IMR-90 (cell line): ENCODE data around the gene CIDEC. TPM values are rescaled to one million over a fixed set of nuclear protein-coding genes. Genes with fewer than 3 reads are reported as not detected.

ENCODE experiments used
- ATAC-seq: fragments of 200-7000 bp; cut with Tn5 transposase; 2 replicates; pipeline ENCODE4 v1.9.1; 2020; ENCODE audit warnings: low read depth, mild to moderate bottlenecking, moderate library complexity
- BruUV-seq: library from RNA; stranded (reverse); fragments of 400-500 nt; replicated peaks from 2 replicates; lab custom pipeline; 2021; lab: Mats Ljungman, UMichigan
- CTCF ChIA-PET: fragments of 300-600 bp; formaldehyde crosslinking; extraction: SDS; loops from one replicate; lab custom pipeline; 2021; ENCODE audit warnings: antibody characterized with exemption; lab: Yijun Ruan, JAX
- POLR2A ChIA-PET: fragments of 300-600 bp; sonication (Branson Sonifier 250); formaldehyde crosslinking; loops from one replicate; lab custom pipeline; 2022; ENCODE audit warnings: antibody characterized with exemption; ENCODE audit not compliant: unreplicated experiment; lab: Charles Lee
- DNase-seq: peaks from one replicate; pipeline ENCODE4 v3.0.0; 2013
- H2AFZ ChIP-seq: replicated peaks from 2 replicates; pipeline ENCODE3; 2013; ENCODE audit warnings: low read length, mild to moderate bottlenecking; ENCODE audit not compliant: poor library complexity
- H2AK5ac ChIP-seq: 2 replicates; pipeline ENCODE4 v1.6.1; 2013; ENCODE audit warnings: low read depth, low read length, inconsistent platforms
- H2AK9ac ChIP-seq: replicated peaks from 2 replicates; pipeline ENCODE3; 2013; ENCODE audit warnings: mild to moderate bottlenecking, low read depth, low read length, moderate library complexity; ENCODE audit not compliant: poor library complexity
- H2BK120ac ChIP-seq: 2 replicates; pipeline ENCODE4 v1.6.1; 2013; ENCODE audit warnings: low read depth, low read length, inconsistent platforms
- H2BK15ac ChIP-seq: 3 replicates; pipeline ENCODE4 v1.6.1; 2013; ENCODE audit warnings: low read depth, low read length, inconsistent platforms
- H2BK20ac ChIP-seq: 2 replicates; pipeline ENCODE4 v1.6.1; 2013; ENCODE audit warnings: low read depth, mild to moderate bottlenecking, inconsistent platforms, low read length, moderate library complexity
- H2BK5ac ChIP-seq: 2 replicates; pipeline ENCODE4 v1.6.1; 2013; ENCODE audit warnings: mild to moderate bottlenecking, low read depth, low read length, inconsistent platforms; ENCODE audit not compliant: poor library complexity, severe bottlenecking
- H3K14ac ChIP-seq: replicated peaks from 2 replicates; pipeline ENCODE4 v1.6.1; 2013; ENCODE audit warnings: low read depth, low read length, inconsistent platforms
- H3K18ac ChIP-seq: 2 replicates; pipeline ENCODE4 v1.6.1; 2013; ENCODE audit warnings: low read depth, low read length, control low read depth
- H3K23ac ChIP-seq: 2 replicates; pipeline ENCODE4 v1.6.1; 2013; ENCODE audit warnings: low read depth, low read length, inconsistent platforms
- H3K27ac ChIP-seq: 2 replicates; pipeline ENCODE4 v1.5.1; 2013; ENCODE audit warnings: mild to moderate bottlenecking, control low read depth, low read length; ENCODE audit not compliant: insufficient read depth
- H3K27me3 ChIP-seq: 2 replicates; pipeline ENCODE4 v1.6.1; 2013; ENCODE audit warnings: low read length; ENCODE audit not compliant: control insufficient read depth, insufficient read depth
- H3K36me3 ChIP-seq: 2 replicates; pipeline ENCODE4 v1.6.1; 2013; ENCODE audit warnings: low read length, mixed read lengths; ENCODE audit not compliant: control insufficient read depth, insufficient read depth
- H3K4ac ChIP-seq: 2 replicates; pipeline ENCODE4 v1.6.1; 2013; ENCODE audit warnings: low read depth, low read length, inconsistent platforms
- H3K4me1 ChIP-seq: 2 replicates; pipeline ENCODE4 v1.6.1; 2013; ENCODE audit warnings: low read length, mixed read lengths; ENCODE audit not compliant: control insufficient read depth, insufficient read depth
- H3K4me2 ChIP-seq: 2 replicates; pipeline ENCODE4 v1.6.1; 2013; ENCODE audit warnings: low read depth, mild to moderate bottlenecking, control low read depth, low read length, moderate library complexity
- H3K4me3 ChIP-seq: 2 replicates; pipeline ENCODE4 v1.5.1; 2013; ENCODE audit warnings: low read depth, mild to moderate bottlenecking, control low read depth, low read length, moderate library complexity; ENCODE audit not compliant: insufficient read depth
- H3K56ac ChIP-seq: 2 replicates; pipeline ENCODE4 v1.6.1; 2013; ENCODE audit warnings: low read length, inconsistent platforms; ENCODE audit not compliant: insufficient read depth; ENCODE audit errors: extremely low read depth
- H3K79me1 ChIP-seq, 2 experiments: 2 replicates each; pipeline ENCODE4 v1.6.1; 2013; ENCODE audit warnings: low read length in 2 of 2, inconsistent platforms in 1 of 2, low read depth in 1 of 2
- H3K9ac ChIP-seq: 2 replicates; pipeline ENCODE4 v1.6.1; 2013; ENCODE audit warnings: low read depth, low read length, control low read depth
- H3K9me1 ChIP-seq: 2 replicates; pipeline ENCODE4 v1.6.1; 2013; ENCODE audit warnings: low read length, inconsistent platforms; ENCODE audit not compliant: insufficient read depth
- H3K9me3 ChIP-seq: 2 replicates; pipeline ENCODE4 v1.6.1; 2013; ENCODE audit warnings: low read length; ENCODE audit not compliant: control insufficient read depth, insufficient read depth
- H4K20me1 ChIP-seq: 2 replicates; pipeline ENCODE4 v1.6.1; 2013; ENCODE audit warnings: low read length, inconsistent platforms; ENCODE audit not compliant: insufficient read depth
- H4K5ac ChIP-seq: 2 replicates; pipeline ENCODE4 v1.6.1; 2013; ENCODE audit warnings: mild to moderate bottlenecking, low read depth, low read length, control low read depth
- H4K8ac ChIP-seq, 2 experiments: 2 replicates each; pipeline ENCODE4 v1.6.1; 2013; ENCODE audit warnings: low read depth in 2 of 2, low read length in 2 of 2, control low read depth in 1 of 2, inconsistent platforms in 1 of 2
- H4K91ac ChIP-seq: 2 replicates; pipeline ENCODE4 v1.6.1; 2013; ENCODE audit warnings: low read depth, low read length, inconsistent platforms; ENCODE audit not compliant: insufficient read depth
- MXI1 ChIP-seq: IDR thresholded peaks from 2 replicates; pipeline ENCODE4 v1.6.1; 2012; ENCODE audit warnings: low read depth, mild to moderate bottlenecking, low read length, moderate library complexity, borderline replicate concordance
- WGBS, 2 experiments: methylation state at CpG; one replicate each; pipeline versions ENCODE4 v1.1.5 to v1.1.7; 2013; ENCODE audit warnings: missing lambda C conversion rate in 2 of 2; ENCODE audit not compliant: insufficient read length in 1 of 2; ENCODE audit errors: extremely low coverage in 2 of 2; 5-methylcytosine and 5-hydroxymethylcytosine counted together
- dilution Hi-C: fragments of 300-500 bp; cut with HindIII; formaldehyde crosslinking; loops from one replicate; pipeline ENCODE4 v1.14.3; 2018; ENCODE audit warnings: low sequenced_read_pairs; ENCODE audit not compliant: unreplicated experiment
- in situ Hi-C: fragments of 300-500 bp; cut with MboI; formaldehyde crosslinking; loops from 3 replicates; pipeline ENCODE4 v1.14.3; 2019; ENCODE audit warnings: low sequenced_read_pairs, inconsistent platforms, mixed read lengths
- intact Hi-C: fragments of 100-400 bp; cut with micrococcal nuclease; formaldehyde crosslinking; loops from 2 replicates; pipeline ENCODE4 v1.10.0; 2022
- polyA plus RNA-seq, 3 experiments: library from polyadenylated mRNA; depleted of rRNA; stranded (reverse); fragments of >200 nt; gene quantifications; 2 replicates each; pipeline ENCODE4 v1.2.3, GENCODE V29; 2012; ENCODE audit warnings: low replicate concordance in 1 of 3
- total RNA-seq: library from RNA; depleted of rRNA; stranded (reverse); fragments of >200 nt; gene quantifications from 2 replicates; pipeline ENCODE4 v1.2.3, GENCODE V29; 2012

CIDEC gene
- total and polyA plus RNA-seq, 2 of the 4 experiments (the other 2 are of a cell fraction): 0.09 TPM; not detected in 1

- Histone ChIP-seq H4K8ac (peak overlapping the region; percentile 31 to 65; a peak in 2 of 4 replicates), H2BK15ac (no peak overlapping the region; the same call in 2 of the 3 replicates), H3K79me1 (no peaks in the 10 kb centered on the region), H2AK9ac (no peak overlapping the region), H3K14ac (no peak overlapping the region), H2BK20ac (no peak overlapping the region), H3K36me3 (no peaks in the 10 kb centered on the region), H4K91ac (no peak overlapping the region), H3K27me3 (no peaks in the 10 kb centered on the region; the same call in 1 of the 2 replicates), H3K23ac (no peak overlapping the region), H3K9me3 (no peaks in the 10 kb centered on the region), H3K4ac (no peak overlapping the region), H3K4me1 (peaks cover 9% of the 10 kb centered on the region), H3K56ac (no peak overlapping the region), H3K4me3 (no peak overlapping the region), H3K27ac (no peak overlapping the region), H2BK5ac (no peak overlapping the region), H3K4me2 (no peak overlapping the region), H4K20me1 (no peaks in the 10 kb centered on the region), H3K9ac (no peak overlapping the region), H3K18ac (no peak overlapping the region; the same call in 1 of the 2 replicates), H2AFZ (peak overlapping the region; percentile 92), H4K5ac (peak overlapping the region; percentile 20; the same call in 1 of the 2 replicates), H3K9me1 (0 out of 2 replicates have a peak, but pooled peaks cover 3% of the 10 kb centered on the region), H2AK5ac (peak overlapping the region; percentile 28; the same call in 1 of the 2 replicates), H2BK120ac (peak overlapping the region; percentile 68; the same call in 1 of the 2 replicates)
- 77% methylated on average over 15 of the region's 22 CpGs; no CpG with 5 or more reads in 1 of the 2 experiments for WGBS, 2 experiments
- in situ Hi-C loops: no loop called here
- TF ChIP-seq MXI1: no peak
- ChIA-PET CTCF (no interaction called here), POLR2A (no interaction called here)
- no peak for DNase-seq
- no peak for ATAC-seq
- intact Hi-C loops: no loop called here
- dilution Hi-C loops: no loop called here
- BruUV-seq: no TSS peak
Observed at GRCh38 chr3:9863058-9863772, 16.8 kb downstream of the CIDEC start.
